Neural progenitor cell (in vitro differentiated cells): Measurements from ENCODE around the gene USP35. TPM values are rescaled to one million over a fixed set of nuclear protein-coding genes. Genes with fewer than 3 reads are reported as not detected.
"Not testable (repeated sequence)": the region's sequence is repeated elsewhere in the genome, so short reads cannot be mapped to it uniquely, and the experiment has no call there.

Experiments used
- DNase-seq: peaks from one replicate; pipeline ENCODE4 v3.0.0-alpha.2; 2016; ENCODE audit warnings: low spot score
- H2AFZ ChIP-seq: fragments of 200-600 bp; sonication (generic); replicated peaks from 2 replicates; pipeline ENCODE4 v1.6.1; 2016; ENCODE audit warnings: antibody characterized with exemption
- H3F3A ChIP-seq: fragments of 200-600 bp; sonication (generic); 2 replicates; pipeline ENCODE4 v1.6.1; 2016; ENCODE audit warnings: antibody characterized with exemption, low read depth
- H3K27ac ChIP-seq: fragments of 200-600 bp; sonication (generic); 2 replicates; pipeline ENCODE4 v1.5.1; 2016; ENCODE audit warnings: mild to moderate bottlenecking
- H3K27me3 ChIP-seq: fragments of 200-600 bp; sonication (generic); 2 replicates; pipeline ENCODE4 v1.6.1; 2016; ENCODE audit warnings: mild to moderate bottlenecking, moderate library complexity
- H3K36me3 ChIP-seq: fragments of 200-600 bp; sonication (generic); 2 replicates; pipeline ENCODE4 v1.5.1; 2016
- H3K4me1 ChIP-seq: fragments of 200-600 bp; sonication (generic); 2 replicates; pipeline ENCODE4 v1.6.1; 2016; ENCODE audit warnings: mixed run types
- H3K4me2 ChIP-seq: fragments of 200-600 bp; sonication (generic); 2 replicates; pipeline ENCODE4 v1.6.1; 2016
- H3K4me3 ChIP-seq: fragments of 200-600 bp; sonication (generic); 2 replicates; pipeline ENCODE4 v1.5.1; 2016
- H3K79me2 ChIP-seq: fragments of 200-600 bp; sonication (generic); 2 replicates; pipeline ENCODE4 v1.6.1; 2016; ENCODE audit warnings: low read depth
- H3K9ac ChIP-seq: fragments of 200-600 bp; sonication (generic); 2 replicates; pipeline ENCODE4 v1.6.1; 2016
- H3K9me3 ChIP-seq: fragments of 200-600 bp; sonication (generic); 2 replicates; pipeline ENCODE4 v1.5.1; 2016; ENCODE audit warnings: low read depth
- H4K20me1 ChIP-seq: fragments of 200-600 bp; sonication (generic); 2 replicates; pipeline ENCODE4 v1.6.1; 2016; ENCODE audit warnings: low read depth
- H3K27ac Mint-ChIP-seq: 3 replicates; pipeline ENCODE4 v1.8.0; 2021; ENCODE audit warnings: mixed read lengths
- H3K27me3 Mint-ChIP-seq: 2 replicates; pipeline ENCODE4 v1.8.0; 2022; ENCODE audit warnings: low read depth, mild to moderate bottlenecking, inconsistent platforms, moderate library complexity, mixed read lengths; ENCODE audit not compliant: insufficient read depth
- H3K36me3 Mint-ChIP-seq: 3 replicates; pipeline ENCODE4 v1.8.0; 2021; ENCODE audit warnings: mixed read lengths
- H3K4me1 Mint-ChIP-seq: 3 replicates; pipeline ENCODE4 v1.8.0; 2021; ENCODE audit warnings: mixed read lengths
- H3K4me3 Mint-ChIP-seq: 3 replicates; pipeline ENCODE4 v1.8.0; 2021; ENCODE audit warnings: mild to moderate bottlenecking, moderate library complexity, mixed read lengths
- H3K9me3 Mint-ChIP-seq: 3 replicates; pipeline ENCODE4 v1.8.0; 2020; ENCODE audit warnings: mixed read lengths
- EZH2 ChIP-seq: fragments of 200-600 bp; sonication (generic); IDR thresholded peaks from 2 replicates; pipeline ENCODE4 v1.6.1; 2017; ENCODE audit warnings: antibody characterized with exemption, mild to moderate bottlenecking, moderate library complexity
- EZH2phosphoT487 ChIP-seq: fragments of 200-600 bp; sonication (generic); IDR thresholded peaks from 2 replicates; pipeline ENCODE4 v1.6.1; 2017; ENCODE audit warnings: antibody characterized with exemption
- total RNA-seq: library from RNA; depleted of rRNA; stranded (reverse); fragments of >200 nt; gene quantifications from 2 replicates; pipeline ENCODE4 v1.2.3, GENCODE V29; 2015; ENCODE audit warnings: low replicate concordance
- TF ChIP-seq, protein P1 (sequence below): fragments of 200-600 bp; sonication (generic); IDR thresholded peaks from 2 replicates; pipeline ENCODE4 v1.5.1; 2017; ENCODE audit warnings: antibody characterized with exemption, mild to moderate bottlenecking

USP35 gene
- total RNA-seq, 1 donor from 2014 or later = 4.2 TPM

DNA sequence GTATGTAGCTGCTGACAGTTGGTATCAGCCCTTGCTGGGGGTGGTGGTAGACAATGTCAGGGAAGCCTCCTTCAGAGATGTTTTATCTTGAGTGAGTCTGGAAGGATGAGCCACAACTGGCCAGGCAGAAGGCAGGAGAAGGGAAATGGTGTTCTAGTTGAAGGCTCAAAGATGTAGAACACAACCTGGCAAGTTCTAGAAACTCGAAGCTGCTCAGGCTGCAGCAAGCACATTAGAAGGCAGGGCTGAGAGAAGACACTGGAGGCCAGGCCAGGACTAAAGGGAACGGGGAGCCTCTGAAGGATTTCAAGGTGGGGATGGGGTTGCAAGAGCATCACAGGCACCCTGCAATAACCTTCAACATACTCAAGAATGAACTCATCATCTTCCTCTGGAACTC, 40.4 kb downstream of the USP35 start:
- Histone ChIP-seq H2AFZ (no peak overlapping the region), H4K20me1 (no peaks in the 10 kb centered on the region), H3K4me3 (no peak overlapping the region), H3K79me2 (no peaks in the 10 kb centered on the region), H3K27ac (no peak overlapping the region), H3K9ac (no peak overlapping the region), H3K36me3 (no peaks in the 10 kb centered on the region), H3K9me3 (no peaks in the 10 kb centered on the region), H3K4me1 (no peaks in the 10 kb centered on the region), H3K27me3 (no peaks in the 10 kb centered on the region), H3F3A (no peaks in the 10 kb centered on the region), H3K4me2 (no peak overlapping the region)
- no peak overlapping the region for H3K27ac Mint-ChIP-seq
- H3K4me1 Mint-ChIP-seq = no peaks in the 10 kb centered on the region
- no peak for DNase-seq
- no peaks in the 10 kb centered on the region for H3K27me3 Mint-ChIP-seq
- TF ChIP-seq EZH2phosphoT487 = no peak
- TF ChIP-seq, protein P1, sequence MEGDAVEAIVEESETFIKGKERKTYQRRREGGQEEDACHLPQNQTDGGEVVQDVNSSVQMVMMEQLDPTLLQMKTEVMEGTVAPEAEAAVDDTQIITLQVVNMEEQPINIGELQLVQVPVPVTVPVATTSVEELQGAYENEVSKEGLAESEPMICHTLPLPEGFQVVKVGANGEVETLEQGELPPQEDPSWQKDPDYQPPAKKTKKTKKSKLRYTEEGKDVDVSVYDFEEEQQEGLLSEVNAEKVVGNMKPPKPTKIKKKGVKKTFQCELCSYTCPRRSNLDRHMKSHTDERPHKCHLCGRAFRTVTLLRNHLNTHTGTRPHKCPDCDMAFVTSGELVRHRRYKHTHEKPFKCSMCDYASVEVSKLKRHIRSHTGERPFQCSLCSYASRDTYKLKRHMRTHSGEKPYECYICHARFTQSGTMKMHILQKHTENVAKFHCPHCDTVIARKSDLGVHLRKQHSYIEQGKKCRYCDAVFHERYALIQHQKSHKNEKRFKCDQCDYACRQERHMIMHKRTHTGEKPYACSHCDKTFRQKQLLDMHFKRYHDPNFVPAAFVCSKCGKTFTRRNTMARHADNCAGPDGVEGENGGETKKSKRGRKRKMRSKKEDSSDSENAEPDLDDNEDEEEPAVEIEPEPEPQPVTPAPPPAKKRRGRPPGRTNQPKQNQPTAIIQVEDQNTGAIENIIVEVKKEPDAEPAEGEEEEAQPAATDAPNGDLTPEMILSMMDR = no peak
- no peak for TF ChIP-seq EZH2
- H3K4me3 Mint-ChIP-seq = no peak overlapping the region
- peaks cover 10% of the 10 kb centered on the region for H3K36me3 Mint-ChIP-seq
- no peaks in the 10 kb centered on the region for H3K9me3 Mint-ChIP-seq

DNA sequence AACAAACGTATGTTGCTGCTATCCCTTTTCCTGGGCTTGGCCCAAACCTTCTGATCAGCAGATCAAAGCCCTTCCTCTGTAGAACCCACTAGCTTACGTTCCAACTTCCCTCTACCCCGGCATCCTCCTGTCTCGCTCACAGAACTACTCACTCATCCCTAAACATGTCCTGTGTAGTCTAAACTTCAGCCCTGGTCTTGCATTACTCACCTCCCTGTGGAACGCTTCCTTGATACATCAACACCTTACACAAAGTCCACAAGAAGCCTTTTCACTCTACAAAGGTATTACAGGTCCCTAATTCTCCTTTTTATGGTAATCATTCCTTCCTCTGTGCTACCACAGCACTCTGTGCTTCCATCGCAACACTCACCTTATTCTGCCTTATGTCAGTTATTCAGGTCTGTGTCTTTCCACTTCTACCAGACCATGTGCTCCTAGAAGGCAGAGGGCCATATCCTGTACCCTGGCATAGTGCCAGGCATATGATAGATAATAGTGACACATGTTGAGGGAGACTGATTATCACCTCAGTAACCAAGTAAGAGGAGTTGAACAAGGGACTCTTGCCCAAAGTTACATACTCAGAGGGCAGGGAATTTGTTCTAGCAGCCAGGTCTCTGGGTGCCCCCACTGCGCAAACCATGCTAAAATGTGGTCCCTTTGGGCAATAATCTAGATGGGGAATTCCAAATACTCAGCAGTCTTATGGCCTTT, 41.6 kb downstream of the USP35 start:
- TF ChIP-seq EZH2 (no peak), EZH2phosphoT487 (no peak)
- TF ChIP-seq, protein P1 = no peak
- Mint-ChIP-seq H3K27ac (no peak overlapping the region), H3K9me3 (no peaks in the 10 kb centered on the region), H3K4me3 (no peak overlapping the region), H3K27me3 (no peaks in the 10 kb centered on the region), H3K4me1 (no peaks in the 10 kb centered on the region), H3K36me3 (peaks cover 4% of the 10 kb centered on the region)
- Histone ChIP-seq H3K4me2 (no peak overlapping the region), H3F3A (no peaks in the 10 kb centered on the region), H3K27me3 (no peaks in the 10 kb centered on the region), H3K36me3 (no peaks in the 10 kb centered on the region), H2AFZ (no peak overlapping the region), H3K9ac (no peak overlapping the region), H3K4me1 (no peaks in the 10 kb centered on the region), H3K27ac (no peak overlapping the region), H4K20me1 (no peaks in the 10 kb centered on the region), H3K79me2 (no peaks in the 10 kb centered on the region), H3K9me3 (no peaks in the 10 kb centered on the region), H3K4me3 (no peak overlapping the region)
- DNase-seq = no peak

DNA sequence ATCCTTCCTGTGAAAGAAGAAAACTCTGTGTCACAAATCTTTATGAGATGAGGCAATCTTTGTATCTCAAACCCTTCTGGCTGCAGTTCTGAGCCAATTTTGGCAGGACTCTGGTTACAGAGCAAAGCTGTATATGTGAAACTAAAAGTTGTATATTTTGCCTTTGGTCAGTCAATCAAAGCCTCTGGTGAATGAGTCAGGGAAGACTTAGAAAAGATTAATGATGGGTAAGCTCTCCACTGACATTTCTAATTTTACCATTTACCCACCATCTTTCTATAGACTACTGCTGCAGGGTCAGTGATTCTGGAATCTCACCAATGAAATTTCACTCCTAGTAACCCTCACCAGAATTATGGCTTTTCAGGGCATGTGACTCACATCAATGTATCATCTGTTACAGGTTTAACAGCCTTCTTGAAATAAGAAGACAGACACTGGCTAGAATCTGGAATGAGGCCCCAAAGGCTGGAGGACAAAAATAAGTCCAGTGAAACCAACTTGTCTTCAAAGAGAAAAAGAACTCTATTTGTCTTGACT, 43.3 kb downstream of the USP35 start:
- Histone ChIP-seq H3K9me3 (no peaks in the 10 kb centered on the region), H4K20me1 (no peaks in the 10 kb centered on the region), H3K4me3 (no peak overlapping the region), H2AFZ (no peak overlapping the region), H3K4me2 (no peak overlapping the region), H3F3A (no peaks in the 10 kb centered on the region), H3K27me3 (no peaks in the 10 kb centered on the region), H3K79me2 (no peaks in the 10 kb centered on the region), H3K4me1 (no peaks in the 10 kb centered on the region), H3K27ac (no peak overlapping the region), H3K9ac (no peak overlapping the region), H3K36me3 (peaks cover under 1% of the 10 kb centered on the region)
- H3K9me3 Mint-ChIP-seq = peaks cover 2% of the 10 kb centered on the region
- H3K36me3 Mint-ChIP-seq = peaks cover 10% of the 10 kb centered on the region
- no peak overlapping the region for H3K27ac Mint-ChIP-seq
- TF ChIP-seq, protein P1 = no peak
- TF ChIP-seq EZH2 (no peak), EZH2phosphoT487 (no peak)
- no peak overlapping the region for H3K4me3 Mint-ChIP-seq
- no peak for DNase-seq
- H3K4me1 Mint-ChIP-seq = peaks cover 2% of the 10 kb centered on the region
- H3K27me3 Mint-ChIP-seq = no peaks in the 10 kb centered on the region

DNA sequence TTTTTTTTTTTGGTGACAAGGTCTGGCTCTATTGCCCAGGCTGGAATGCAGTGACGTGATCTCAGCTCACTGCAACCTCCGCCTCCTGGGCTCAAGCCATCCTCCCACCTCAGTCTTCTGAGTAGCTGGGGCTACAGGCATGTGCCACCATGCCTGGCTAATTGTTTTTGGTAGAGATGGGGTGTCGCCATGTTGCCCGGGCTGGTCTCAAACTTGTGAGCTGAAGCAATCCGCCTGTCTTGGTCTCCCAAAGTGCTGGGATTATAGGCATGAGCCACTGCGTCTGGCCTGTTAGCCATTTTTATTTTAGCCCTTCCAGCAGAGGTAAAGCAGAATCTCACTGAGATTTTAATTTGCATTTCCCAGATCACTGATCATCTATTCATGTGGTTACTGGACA, 44.3 kb downstream of the USP35 start:
- DNase-seq, H3K4me2 ChIP-seq: not testable (repeated sequence)

More for the DNA sequence above, 44.3 kb downstream of the USP35 start:
- not testable (repeated sequence) for H3K4me3 ChIP-seq, H3K4me3 Mint-ChIP-seq, H3K4me1 ChIP-seq, H3K9me3 ChIP-seq, H3K9me3 Mint-ChIP-seq, H3K27me3 ChIP-seq, H3F3A ChIP-seq, H3K27me3 Mint-ChIP-seq, H3K4me1 Mint-ChIP-seq, H2AFZ ChIP-seq, H3K79me2 ChIP-seq, H3K27ac Mint-ChIP-seq, H4K20me1 ChIP-seq, H3K36me3 ChIP-seq, H3K9ac ChIP-seq, H3K27ac ChIP-seq
- H3K36me3 Mint-ChIP-seq = peaks cover 13% of the 10 kb centered on the region
